ENCODE results near the gene CACHD1. TPM values are rescaled to one million over a fixed set of nuclear protein-coding genes. Genes with fewer than 3 reads are reported as not detected.
"Not testable (repeated sequence)": the region's sequence is repeated elsewhere in the genome, so short reads cannot be mapped to it uniquely, and the experiment has no call there.

CACHD1 gene
- total RNA-seq, 1 donor from 2014 or later = 14.2 TPM

DNA sequence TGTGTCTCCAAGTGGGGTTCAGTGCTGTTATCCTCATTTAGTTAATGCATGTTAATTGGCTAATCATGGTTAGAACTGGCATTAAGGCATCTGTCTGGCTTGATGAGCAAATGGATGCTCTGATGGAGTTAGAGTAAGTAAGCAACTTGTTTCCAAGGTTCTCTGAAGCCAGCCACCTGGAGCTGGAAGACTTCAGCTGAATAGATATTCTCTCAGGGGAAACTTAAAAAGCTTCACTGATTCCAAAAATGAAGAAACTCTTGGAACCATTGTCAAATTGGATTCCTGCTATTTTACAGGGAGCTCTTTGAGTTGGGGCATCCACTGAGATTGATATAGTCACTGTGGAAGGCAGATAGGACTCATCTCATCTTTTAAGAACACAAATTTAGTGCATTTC lies 118.9 kb downstream of the CACHD1 start:
- no peak for DNase-seq (ENCODE audit: low spot score)

DNA sequence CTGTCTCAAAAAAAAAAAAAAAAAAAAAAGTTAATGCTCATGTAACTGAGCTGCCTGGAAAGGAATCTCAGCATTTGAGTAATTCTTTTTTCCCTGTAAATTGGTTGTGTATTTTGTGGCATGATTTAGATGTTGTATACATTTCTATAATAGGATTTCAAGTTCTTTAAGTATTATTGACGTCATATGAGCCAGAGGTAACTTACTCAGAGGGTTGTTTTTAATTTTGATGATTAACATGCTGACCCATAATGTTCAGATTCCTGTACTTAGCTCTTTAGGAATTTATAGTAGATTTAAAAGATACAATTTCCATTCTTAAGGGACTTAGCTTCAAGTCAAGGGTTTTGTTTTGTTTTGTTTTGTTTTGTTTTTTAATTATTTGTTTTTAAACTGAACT lies 120.4 kb downstream of the CACHD1 start:
- no peak for DNase-seq (ENCODE audit: low spot score)

DNA sequence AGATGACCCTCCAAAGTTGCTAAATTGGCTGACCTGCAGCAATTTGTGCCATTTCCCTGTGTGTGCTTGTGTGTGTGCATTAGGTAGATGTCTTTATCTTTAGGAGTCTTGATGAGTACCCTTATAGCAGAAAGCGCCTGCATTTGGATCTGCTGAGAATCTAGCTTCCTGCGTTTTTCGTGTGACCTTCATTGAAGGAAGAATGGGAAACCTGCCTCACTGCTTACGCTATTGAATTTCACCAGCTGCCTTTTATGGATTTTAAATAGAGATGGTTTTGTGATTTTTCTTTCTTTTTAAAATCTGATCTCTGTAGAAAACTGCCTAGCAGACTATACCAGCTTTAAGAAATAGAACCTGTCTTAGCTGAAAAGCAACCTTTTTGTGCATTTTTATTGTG lies 124.5 kb downstream of the CACHD1 start:
- DNase-seq (ENCODE audit: low spot score) = no peak

DNA sequence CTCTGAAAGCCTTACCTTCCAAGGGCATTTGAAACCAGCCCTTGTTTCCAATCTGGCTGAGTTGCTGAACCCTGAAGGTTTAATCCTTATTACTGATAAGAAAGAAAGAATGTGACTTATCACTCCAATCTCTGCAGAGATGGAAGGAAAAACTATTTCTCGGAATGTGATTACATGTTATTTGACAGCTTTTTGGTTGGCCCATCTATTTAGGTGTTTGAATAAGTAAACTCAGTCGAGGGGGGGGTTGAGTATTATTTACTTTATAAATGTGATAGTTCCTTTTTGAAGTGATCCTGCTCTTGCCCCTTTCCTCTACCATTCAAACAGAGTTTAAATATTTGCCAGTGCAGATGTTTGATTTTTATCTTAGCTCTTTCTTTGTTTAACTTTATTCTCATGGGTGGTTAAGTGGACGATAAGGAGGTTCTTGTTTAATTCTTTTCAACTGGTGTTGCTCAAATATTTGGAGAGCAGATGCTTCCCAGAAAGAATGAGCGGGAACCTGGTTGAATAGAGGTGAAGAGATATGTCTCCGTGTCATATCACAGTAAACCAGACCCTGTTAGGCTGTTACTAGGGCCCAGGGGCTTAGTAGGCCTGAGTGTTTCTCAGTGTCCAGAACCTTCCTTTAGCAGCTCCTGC lies 126.1 kb downstream of the CACHD1 start:
- no peak for DNase-seq (ENCODE audit: low spot score)

DNA sequence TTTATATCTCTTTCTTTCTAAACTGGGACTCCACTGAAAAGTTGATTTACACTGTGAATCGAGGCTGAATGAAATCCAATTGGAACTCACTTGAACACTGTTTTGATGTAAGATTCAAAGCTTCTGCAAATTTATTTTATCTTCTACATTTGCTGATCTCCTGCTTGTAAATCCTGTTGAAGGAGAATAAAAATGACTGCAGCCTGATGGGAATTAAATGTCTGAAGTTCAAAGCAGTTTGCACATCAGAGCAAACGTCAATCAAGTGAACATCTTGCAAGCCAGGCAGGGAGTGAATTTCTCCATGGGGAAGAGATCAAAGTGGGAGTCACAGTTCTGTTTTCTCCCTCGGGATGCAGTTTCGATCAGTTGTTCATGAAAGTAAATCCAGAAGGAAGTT lies 127.2 kb downstream of the CACHD1 start:
- no peak for DNase-seq (ENCODE audit: low spot score)

DNA sequence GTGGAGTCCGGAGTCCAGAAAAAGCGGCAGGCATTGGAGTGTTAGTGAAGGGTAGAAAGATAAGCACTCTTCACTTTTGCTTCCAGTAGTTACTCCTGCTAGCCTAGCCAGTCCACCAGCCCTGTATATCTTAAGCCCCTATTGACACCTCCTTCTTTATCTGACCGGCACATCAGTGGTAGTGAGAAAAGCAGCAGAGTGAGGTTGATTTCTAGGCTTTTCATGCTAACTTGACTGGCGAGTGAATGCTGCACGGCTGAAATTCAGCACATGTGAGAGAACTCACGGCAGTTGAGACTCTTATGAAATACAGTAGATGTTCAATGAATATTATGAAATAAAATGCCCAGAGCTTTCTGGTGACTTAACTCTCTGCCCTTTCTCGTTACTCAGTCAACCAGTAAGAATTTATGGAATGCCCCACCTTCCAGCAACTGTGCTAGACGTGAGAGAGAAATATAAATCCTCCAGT lies 128.2 kb downstream of the CACHD1 start:
- DNase-seq (ENCODE audit: low spot score) = no peak

DNA sequence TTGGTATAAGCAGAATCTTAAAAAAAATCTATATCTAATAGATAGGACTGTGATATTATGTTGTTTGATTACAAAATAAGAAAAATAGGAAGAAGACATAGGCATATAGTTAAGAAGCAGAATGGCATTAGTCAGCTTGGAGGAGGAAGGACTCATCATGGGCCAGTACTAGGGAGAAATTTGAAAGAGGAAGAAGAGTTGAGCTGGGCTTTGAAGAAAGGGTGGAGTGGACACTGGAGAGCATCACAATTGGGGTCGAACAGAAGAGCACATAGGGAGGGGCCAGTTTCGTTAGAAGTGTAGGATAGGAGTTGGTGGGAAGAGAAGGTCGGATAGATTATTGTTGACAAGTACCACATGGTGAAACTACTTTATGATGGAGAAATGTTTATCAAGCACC lies 129.3 kb downstream of the CACHD1 start:
- DNase-seq (ENCODE audit: low spot score) = no peak

DNA sequence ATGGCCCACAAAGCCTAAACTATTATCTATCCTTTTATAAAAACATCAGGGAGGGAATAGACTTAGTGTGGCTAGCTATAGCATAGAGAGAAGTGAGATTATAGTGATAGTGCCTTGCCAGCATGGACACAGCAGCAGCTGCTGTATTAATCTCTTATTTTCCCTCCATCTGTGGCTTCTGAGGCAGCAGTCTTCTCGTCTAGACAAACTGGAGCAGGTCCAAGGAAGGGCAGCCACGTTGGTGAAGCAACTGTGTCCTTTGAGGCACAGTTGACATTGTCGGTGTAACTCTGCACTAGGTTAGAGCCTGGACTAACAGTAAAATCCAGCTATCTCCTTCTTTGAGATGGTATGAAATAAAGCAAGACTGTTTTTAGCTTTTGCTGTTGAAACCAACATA lies 131.3 kb downstream of the CACHD1 start:
- no peak for DNase-seq (ENCODE audit: low spot score)

DNA sequence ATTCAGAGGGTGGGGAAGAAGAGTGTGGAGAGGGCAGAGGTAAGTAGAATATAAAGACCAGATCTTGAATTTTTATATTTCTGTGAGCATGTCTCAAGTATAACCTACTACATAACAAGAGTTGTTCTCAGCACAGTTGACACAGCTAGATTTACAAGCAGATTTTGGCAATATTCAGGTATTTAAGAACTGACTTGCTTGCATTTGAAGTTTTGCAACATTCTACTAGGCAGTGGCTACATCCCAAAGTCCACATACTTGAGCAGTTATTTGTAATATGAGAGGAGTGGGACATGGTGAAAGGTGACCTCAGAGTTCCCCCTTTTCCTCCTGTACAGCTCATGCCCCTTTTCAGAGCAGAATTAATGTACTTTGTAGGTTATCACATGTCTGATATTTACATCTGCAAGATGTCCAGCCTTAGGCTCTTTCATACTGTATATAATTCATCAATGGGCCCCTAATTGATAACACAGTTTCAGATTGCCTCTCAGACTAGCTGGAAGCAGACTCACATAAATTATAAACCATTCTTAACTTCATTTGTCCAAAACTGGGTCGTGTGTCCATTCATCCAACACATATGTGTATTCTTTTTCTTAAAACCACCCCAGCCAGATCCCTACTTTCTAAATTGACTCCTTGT lies 138.2 kb downstream of the CACHD1 start:
- DNase-seq (ENCODE audit: low spot score) = no peak

DNA sequence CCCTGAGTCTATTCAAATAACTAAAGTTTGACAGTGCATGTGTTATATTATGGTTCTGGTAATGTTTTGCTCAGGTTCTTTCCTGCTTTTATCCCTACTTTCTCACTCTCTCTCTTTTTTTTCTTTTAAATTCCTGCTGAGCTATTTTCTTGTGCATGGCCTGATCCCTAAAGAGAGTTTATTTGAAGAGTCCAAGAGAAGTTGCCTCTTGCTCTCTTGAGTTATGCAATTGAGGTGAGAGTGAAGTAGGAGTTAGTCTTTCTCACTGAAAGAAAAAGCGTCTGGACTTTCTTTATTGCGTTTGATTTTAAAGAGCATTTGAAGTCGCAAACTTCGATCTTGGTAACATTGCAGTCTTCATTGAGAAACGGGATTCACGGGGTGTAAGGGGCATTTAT lies 138.7 kb downstream of the CACHD1 start:
- no peak for DNase-seq (ENCODE audit: low spot score)

DNA sequence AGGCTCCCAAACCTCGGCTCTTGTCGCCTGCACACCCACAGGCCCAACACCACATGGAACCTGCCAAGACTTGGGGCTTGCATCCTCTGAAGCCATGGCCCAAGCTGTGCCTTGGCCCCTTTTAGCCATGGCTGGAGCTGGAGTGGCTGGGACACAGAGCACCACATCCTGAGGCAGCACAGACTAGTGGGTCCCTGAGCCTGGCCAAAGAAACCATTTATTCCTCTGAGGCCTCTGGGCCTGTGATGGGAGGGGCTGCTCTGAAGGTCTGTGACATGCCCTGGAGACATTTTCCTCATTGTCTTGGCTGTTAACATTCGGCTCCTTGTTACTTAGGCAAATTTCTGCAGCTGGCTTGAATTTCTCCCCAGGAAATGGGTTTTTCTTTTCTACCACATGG lies 141.0 kb downstream of the CACHD1 start:
- DNase-seq (ENCODE audit: low spot score) = not testable (repeated sequence)

DNA sequence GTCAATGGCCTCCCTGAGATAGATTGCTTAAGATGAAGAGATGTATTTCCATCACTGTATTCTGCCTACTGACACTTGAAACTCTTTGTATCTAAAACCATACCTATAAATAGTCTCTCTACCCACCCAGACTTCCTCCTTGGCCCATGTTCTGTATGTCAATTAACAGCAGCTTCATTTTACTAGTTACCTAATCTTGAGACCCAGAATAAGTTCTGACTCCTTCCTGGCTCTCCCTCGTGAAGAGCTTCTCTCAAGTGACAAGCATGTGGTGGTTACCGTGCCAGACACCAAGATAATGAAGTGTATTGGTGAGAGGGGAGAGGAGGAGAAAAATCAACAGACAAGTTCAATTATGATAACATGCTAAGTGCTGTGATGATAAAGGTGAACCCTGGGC lies 146.1 kb downstream of the CACHD1 start:
- no peak for DNase-seq (ENCODE audit: low spot score)

DNA sequence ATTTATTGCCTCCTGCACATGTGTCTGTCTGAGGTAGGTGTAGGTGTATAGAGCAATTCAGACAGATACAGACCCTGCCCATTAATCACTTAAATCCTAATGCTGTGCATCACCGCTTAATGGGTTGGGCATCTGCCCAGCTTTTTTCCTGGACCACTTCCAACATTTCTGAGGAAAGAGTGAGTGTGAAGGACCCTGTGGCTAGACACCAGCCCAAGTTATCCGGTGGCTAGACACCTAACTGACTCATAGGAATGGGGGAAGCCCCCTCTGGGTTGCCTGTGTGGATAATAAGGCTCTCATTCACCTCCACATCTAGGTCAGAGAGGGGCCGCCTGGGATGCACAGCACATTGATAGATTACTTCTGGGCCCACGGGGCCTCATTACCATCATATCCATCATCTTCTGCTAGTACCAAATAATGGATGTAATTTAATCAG lies 153.8 kb downstream of the CACHD1 start:
- DNase-seq (ENCODE audit: low spot score) = no peak

DNA sequence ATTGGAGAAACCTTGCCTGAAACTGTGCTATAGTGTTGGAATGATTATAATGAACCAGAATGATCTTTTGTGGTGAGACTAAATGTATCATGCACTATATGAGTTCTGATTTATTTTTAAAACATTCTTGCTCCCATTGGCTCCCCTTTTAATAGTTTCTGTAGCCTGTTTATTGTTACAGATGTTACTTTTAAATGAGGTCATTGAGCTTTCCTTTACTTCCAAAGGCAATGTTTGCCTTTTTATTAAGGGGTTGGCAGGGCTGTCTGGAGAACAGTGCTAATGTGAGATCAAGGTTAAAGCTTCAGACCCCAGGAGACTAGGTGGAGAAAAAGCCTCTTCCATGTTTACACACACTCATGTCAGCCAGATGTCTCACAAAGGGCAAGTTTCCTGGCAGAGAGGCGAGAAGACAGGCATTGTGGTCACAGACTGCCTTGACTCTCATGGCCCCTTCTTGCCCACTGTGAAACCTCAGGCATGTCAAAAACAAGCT lies 154.3 kb downstream of the CACHD1 start:
- DNase-seq (ENCODE audit: low spot score) = no peak

DNA sequence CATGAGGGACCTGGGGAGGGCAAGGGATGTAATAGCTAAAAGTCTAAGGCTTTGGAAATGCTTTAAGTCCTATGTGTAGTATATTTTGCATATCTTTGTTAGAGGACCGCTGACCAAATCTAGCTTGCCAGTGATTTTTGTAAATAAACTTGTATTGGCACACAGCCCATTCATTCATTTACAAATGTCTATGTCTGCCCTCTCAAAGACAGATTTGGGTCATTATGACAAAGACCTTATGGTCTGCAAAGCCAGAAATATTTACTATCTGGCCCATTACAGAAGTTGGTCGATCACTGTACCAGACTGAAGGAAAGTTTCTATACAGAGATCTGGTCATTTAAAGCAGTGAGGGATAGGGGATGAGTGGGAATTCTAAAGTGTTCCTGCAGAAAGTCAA lies 154.9 kb downstream of the CACHD1 start:
- DNase-seq (ENCODE audit: low spot score) = no peak

DNA sequence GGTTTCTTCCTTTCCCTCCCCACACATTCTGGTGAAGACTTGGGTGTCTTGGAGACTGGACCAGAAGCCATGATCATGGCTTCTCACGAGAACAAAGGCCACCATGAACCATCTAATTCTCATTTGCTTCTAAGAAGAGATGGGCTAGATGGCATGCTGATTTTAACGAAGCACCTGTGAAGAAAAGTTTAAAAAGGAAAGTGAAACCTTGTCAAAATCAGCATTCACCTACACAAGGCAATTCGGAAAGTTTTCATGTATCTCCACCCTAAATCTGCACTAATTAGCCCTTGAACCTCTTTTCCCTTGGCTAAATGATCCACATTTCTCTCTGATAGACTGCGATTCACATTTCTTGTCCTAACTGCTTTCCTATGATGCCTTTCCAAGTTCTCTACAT lies 160.7 kb downstream of the CACHD1 start:
- no peak for DNase-seq (ENCODE audit: low spot score)

DNA sequence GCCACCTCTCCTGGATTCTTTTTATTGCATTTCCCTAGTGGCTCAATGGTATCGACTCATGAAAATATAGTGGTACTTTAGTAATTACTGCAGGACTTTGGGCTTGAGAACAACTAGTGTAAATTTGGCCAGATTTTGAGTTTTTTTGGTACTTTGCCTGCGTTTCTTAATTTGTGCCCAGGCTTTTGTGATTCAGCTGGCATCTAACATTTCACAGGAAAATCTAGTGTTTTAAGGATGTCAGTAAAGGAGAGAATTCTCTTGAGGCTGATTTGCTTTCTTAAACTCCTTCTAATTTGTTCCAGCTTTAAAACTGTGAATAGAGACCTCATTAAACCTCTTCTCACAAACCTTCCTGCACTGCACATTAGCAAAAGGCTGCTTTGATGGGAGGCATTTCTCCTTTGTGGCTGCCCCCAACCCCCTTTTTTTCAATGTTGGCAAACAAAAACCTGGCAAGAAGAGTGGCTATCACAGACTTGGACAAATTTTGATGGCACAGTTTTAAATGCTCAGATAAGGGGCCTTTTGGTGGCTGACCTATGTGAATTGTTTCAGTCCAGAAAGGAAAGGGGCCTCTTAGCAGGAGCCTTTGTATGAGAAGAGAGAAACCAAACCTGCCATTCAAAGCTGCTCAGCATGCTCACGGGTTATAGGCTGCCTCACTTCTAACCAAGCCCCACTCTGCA lies 161.6 kb downstream of the CACHD1 start:
- DNase-seq (ENCODE audit: low spot score) = no peak

DNA sequence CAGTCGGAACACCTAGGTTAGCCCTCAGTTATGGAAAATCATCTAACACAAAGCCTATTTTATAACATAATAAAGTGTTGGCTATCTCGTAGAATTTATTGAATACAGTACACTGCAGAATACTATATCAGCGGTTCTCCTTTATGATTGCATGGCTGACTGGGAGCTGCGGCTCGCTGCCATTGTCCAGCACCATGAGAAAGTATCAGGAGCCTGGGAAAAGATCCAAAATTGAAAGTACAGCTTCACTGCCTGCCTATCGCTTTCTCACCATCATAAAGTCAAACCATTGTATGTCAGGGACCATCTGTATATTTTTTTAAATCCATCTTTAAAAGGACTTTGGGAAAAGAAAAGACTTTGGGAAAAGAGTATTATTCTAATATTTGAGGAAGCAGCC lies 163.0 kb downstream of the CACHD1 start:
- DNase-seq (ENCODE audit: low spot score) = no peak

DNA sequence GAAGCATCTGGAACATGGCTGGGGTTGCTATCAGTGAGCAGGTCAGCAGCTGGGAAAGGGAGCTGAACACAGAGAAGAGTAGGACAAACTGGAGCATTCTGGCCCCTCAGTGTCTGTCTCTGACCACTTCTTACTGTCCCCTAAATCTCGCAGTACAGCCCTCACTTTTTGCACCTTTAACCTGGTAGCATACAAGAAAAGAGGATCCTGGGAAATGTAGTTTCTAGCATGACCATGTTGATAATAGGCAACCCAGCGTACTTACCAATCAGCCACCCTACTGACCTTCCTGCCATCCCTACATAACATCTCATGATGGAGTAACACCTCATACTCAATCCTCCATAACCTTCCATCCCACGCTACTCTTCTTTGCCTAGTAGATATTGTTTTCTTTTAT lies 175.8 kb downstream of the CACHD1 start:
- DNase-seq (ENCODE audit: low spot score) = no peak

DNA sequence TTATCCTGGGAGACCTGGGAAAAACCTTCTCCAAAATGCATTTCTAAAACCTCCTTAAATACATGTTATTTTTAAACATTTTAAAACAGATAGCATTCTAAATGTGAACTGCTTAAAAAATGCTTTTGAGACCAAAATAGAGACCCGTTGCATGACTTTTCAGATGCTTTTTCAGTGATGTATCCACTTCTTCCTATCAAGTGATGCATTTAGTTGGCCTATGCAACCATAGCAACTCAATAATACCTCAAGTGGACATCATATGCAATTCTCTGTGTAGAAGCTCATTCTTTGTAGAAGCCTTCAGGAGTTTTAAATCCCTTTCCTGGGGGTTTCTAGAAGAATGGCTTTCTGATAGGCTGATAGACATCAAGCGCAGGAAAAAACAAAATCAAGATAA lies 180.5 kb downstream of the CACHD1 start:
- no peak for DNase-seq (ENCODE audit: low spot score)

DNA sequence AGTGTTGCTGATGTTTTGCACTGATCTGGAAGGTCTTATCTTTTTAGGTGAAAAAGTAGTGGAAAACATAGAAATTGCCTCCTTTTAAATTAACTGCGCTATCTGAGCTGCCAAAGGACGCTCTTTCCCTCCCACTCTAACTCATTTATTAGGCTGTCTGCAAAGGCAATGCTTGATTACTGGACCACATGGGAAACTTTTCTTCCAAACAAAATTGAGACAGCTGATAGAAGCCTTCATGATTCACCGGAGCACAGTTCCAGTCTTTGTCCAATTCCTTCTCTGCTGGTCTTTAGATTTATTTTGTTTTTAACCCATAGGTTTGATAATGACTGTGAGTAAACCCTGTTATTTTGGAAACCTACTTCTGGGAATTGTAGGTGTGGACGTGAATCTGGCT lies 181.9 kb downstream of the CACHD1 start:
- DNase-seq (ENCODE audit: low spot score) = no peak

DNA sequence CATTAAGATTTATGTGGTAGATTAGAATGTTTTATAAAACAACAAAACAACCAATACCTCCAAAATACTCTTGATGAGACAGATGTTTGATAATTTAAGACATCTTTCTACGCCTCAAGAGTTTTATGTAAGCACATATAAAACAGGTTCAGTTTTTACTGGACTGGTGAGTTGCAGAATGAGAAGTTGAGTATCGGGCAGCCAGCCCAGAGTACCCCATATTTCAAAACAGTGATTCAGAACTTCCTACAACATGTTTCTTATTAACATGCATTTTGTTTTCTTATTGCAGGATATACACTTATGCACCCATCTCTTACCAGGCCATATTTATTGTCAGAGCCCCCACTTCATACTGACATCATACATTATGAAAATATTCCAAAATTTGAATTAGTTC lies 183.5 kb downstream of the CACHD1 start:
- no peak for DNase-seq (ENCODE audit: low spot score)
